ENCODE measurements around the gene FKBP1A.

Gene FKBP1A

DNA sequence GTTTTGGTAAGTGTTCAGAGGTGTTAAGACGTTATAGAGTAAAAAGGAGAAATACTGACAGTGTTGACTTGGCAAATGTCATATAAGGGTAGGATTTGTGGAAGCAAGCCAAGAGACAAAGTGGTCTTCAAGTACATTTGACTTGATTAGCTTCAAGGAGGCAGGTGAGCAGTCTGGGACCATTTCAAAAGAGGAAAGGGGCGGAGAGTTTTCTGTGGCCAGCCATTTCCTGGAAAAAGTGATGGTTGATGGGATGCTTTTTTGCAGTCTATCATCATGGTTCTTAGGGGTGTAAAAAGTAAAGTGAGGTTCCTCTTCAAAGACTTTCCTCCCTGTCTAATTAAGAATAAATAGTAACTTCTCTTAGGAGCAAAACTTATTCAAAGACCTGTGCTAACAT, 28.7 kb downstream of the FKBP1A start:
- no peak overlapping the region for H3K4me3 ChIP-seq (ENCODE audit: low read depth, low read length)
- TF ChIP-seq, protein P1, sequence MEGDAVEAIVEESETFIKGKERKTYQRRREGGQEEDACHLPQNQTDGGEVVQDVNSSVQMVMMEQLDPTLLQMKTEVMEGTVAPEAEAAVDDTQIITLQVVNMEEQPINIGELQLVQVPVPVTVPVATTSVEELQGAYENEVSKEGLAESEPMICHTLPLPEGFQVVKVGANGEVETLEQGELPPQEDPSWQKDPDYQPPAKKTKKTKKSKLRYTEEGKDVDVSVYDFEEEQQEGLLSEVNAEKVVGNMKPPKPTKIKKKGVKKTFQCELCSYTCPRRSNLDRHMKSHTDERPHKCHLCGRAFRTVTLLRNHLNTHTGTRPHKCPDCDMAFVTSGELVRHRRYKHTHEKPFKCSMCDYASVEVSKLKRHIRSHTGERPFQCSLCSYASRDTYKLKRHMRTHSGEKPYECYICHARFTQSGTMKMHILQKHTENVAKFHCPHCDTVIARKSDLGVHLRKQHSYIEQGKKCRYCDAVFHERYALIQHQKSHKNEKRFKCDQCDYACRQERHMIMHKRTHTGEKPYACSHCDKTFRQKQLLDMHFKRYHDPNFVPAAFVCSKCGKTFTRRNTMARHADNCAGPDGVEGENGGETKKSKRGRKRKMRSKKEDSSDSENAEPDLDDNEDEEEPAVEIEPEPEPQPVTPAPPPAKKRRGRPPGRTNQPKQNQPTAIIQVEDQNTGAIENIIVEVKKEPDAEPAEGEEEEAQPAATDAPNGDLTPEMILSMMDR (IDR thresholded peaks at IDR 0.05; ENCODE audit: low read depth, low read length) = no peak

DNA sequence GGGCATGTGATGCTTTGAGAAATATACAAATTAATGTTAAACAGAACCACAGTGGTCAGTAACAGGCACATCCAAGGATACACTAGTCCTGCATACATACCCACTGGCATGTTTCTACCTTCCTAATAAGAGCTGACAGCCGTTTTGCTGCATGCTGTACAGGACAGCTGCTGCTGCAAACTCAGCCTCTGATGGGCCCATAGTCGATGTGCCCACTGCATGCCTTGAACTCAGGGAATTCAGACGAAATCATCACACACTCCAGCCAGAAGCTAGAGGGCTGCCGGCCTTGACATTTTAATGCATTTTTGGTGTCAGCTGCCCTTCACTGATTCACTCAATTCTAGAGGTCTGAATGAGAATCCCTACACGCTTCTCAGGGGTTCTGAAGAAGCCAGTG, 29.3 kb downstream of the FKBP1A start:
- no peak overlapping the region for H3K4me3 ChIP-seq (ENCODE audit: low read depth, low read length)
- TF ChIP-seq, protein P1 (IDR thresholded peaks at IDR 0.05; ENCODE audit: low read depth, low read length) = no peak

DNA sequence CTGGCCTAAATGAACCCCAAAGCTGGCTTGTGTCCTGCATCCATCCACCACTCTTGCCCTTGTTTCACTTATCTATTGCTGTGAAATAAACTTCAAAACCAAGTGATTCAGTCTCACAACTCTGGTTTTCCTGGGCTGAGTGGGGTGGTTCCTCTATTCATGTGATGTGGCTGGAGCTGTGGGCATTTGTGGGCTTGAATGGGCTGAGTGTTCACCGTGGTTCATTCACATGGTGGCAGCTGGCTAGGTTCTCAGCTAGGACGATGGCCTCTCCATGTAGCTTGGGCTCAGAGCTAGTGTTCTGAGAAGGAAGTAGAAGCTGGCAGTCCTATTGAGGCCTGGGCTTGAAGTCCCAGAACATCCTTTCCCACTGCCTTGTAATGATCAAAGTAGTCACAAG, 30.4 kb downstream of the FKBP1A start:
- H3K4me3 ChIP-seq (ENCODE audit: low read depth, low read length) = no peak overlapping the region
- TF ChIP-seq, protein P1 (IDR thresholded peaks at IDR 0.05; ENCODE audit: low read depth, low read length) = no peak

DNA sequence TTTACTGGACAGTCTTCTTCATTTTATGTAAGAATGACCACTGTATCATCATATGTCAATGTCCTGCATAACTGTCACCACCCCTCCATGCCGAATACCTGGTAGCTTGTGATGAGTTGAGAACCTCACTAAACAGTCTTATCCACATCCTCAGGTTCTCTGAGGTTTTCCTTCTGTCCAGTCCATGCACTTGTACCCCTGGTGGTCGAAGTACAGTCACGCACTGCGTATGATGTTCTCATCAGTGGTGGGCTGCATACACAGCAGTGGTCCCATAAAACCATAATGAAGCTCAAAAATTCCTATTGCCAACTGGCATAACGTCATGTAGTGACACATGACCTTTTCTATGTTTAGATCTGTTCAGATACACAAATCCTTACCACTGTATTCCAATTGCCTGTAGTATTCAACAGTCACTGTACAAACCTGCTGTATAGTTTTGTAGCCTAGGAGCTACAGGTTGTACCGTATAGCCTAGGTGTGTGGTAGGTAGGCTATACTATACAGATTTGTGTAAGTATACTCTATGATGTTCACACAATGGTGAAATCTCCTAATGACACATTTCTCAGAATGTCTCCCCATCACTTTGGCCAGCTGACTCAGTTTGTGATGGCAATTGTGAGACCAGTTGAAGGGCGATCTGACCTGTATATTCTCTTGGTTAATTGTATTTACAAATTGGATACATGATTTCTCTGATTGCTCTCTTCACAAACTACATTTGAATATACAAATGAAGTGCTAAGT, 32.6 kb downstream of the FKBP1A start:
- H3K4me3 ChIP-seq (ENCODE audit: low read depth, low read length) = no peak overlapping the region
- TF ChIP-seq, protein P1 (IDR thresholded peaks at IDR 0.05; ENCODE audit: low read depth, low read length) = no peak

DNA sequence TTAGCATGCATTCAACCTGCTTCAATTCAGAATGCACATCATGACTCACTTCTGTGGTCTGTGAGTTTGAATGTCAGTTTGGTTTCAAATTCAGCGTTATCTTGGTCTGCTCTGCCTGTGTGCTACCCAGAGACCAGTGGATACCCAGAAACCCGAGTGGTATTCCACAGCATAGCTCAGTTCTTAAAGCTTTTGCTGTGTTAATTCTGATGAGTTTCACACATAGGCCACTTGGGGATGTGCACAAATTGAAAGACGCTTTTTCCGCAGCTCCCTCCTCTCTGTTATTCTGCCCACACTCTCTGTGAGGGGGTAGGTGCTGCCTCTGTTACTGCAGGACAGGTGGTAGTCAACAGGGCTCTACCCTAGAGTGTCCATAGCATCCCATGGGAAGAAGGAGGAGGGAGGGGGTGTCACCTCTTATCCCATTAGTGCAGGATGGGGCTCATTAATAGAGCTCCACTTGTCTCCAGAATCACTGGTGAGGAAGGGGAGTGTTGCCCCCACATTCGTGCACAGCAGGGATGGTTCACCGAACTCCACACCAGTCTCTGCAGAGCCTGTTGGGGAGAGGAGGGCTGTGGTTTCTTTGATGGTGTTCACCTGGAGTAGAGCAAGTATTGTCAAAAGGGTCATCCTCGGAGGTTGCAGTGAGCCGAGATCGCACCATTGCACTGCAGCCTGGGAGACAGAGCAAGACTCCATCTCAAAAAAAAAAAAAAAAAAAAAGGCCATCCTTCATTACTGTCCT, 34.8 kb downstream of the FKBP1A start:
- TF ChIP-seq, protein P1 (IDR thresholded peaks at IDR 0.05; ENCODE audit: low read depth, low read length) = no peak
- no peak overlapping the region for H3K4me3 ChIP-seq (ENCODE audit: low read depth, low read length)

DNA sequence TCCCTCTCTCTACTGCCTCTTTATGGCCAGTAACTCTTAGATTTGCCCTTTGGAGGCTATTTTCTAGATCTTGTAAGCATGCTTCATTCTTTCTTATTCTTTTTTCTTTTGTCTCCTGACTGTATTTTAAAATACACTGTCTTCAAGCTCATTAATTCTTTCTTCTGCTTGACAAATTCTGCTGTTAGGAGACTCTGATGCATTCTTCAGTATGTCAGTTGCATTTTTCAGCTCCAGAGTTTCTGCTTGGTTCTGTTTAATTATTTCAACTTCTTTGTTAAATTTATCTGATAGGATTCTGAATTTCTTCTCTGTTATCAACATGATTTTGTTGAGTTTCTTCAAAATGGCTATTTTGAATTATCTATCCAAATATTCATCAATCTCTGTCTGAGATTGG, 38.9 kb downstream of the FKBP1A start:
- TF ChIP-seq, protein P1 (IDR thresholded peaks at IDR 0.05; ENCODE audit: low read depth, low read length) = no peak
- no peak overlapping the region for H3K4me3 ChIP-seq (ENCODE audit: low read depth, low read length)

DNA sequence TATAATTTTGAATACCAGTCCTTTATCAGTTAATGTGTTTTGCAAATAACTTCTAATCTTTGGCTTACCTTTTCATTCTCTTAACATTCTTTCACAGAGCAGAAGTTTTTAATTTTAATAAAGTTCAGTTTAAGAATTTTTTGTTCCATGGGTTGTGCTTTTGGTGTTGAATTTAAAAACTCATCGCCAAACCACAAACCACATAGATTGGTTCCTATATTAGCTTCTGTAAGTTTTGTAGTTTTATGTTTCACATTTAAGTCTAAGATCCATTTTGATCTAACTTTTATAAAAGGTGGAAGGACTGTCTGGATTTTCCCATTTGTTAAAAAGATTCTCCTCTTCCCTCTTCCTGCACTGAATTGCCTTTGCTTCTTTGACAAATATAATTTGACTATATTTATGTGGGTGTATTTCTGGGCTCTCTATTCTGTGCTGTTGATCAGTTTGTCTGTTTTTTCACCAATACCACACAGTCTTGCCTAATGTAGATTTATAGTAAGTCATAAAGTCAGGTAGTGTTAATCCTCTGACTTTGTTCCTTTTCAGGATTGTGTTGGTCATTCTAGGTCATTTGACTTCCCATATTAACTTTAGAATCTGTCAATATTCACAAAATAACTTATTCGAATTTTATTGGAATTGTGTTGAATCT, 46.4 kb downstream of the FKBP1A start:
- TF ChIP-seq, protein P1 (IDR thresholded peaks at IDR 0.05; ENCODE audit: low read depth, low read length) = no peak
- H3K4me3 ChIP-seq (ENCODE audit: low read depth, low read length) = no peak overlapping the region
